HEK293 (cell line): ENCODE measurements around the gene WDR20.
"Not testable (repeated sequence)": the region's sequence is repeated elsewhere in the genome, so short reads cannot be mapped to it uniquely, and the experiment has no call there.

Source experiments
- CTCF ChIP-seq: fragments of 450-650 bp; formaldehyde crosslinking; IDR thresholded peaks from 2 replicates; pipeline ENCODE4 v1.5.1; 2016; ENCODE audit warnings: missing biosample characterization, missing genetic modification characterization
- PBX3 ChIP-seq: sonication (generic); formaldehyde crosslinking; IDR thresholded peaks from 2 replicates; pipeline ENCODE4 v1.8.1; 2022; ENCODE audit warnings: mild to moderate bottlenecking, moderate library complexity, missing genetic modification reagents
- SP2 ChIP-seq: fragments of 450-650 bp; formaldehyde crosslinking; IDR thresholded peaks from 2 replicates; pipeline ENCODE4 v1.5.1; 2016; ENCODE audit warnings: missing biosample characterization, missing genetic modification characterization
- TSHZ1 ChIP-seq: fragments of 450-650 bp; formaldehyde crosslinking; IDR thresholded peaks from 2 replicates; pipeline ENCODE4 v1.5.1; 2016; ENCODE audit warnings: missing biosample characterization, missing genetic modification characterization, borderline replicate concordance
- ZBTB21 ChIP-seq: fragments of 450-650 bp; formaldehyde crosslinking; IDR thresholded peaks from 2 replicates; pipeline ENCODE4 v1.5.1; 2017; ENCODE audit warnings: missing biosample characterization, missing genetic modification characterization
- ZNF146 ChIP-seq: fragments of 450-650 bp; formaldehyde crosslinking; IDR thresholded peaks from 2 replicates; pipeline ENCODE4 v1.5.1; 2016; ENCODE audit warnings: missing biosample characterization, missing genetic modification characterization
- ZNF155 ChIP-seq: fragments of 450-650 bp; formaldehyde crosslinking; IDR thresholded peaks from 2 replicates; pipeline ENCODE4 v1.5.1; 2016; ENCODE audit warnings: missing biosample characterization, missing genetic modification characterization
- ZNF157 ChIP-seq: fragments of 450-650 bp; formaldehyde crosslinking; IDR thresholded peaks from 2 replicates; pipeline ENCODE4 v1.5.1; 2016; ENCODE audit warnings: missing biosample characterization, missing genetic modification characterization
- ZNF274 ChIP-seq, 2 experiments: fragments of 200-500 bp in 1 of 2; fragments of 450-650 bp in 1 of 2; sonication (Bioruptor generic) in 1 of 2; formaldehyde crosslinking in 1 of 2; IDR thresholded peaks; 2 replicates each; pipeline versions ENCODE4 v1.5.1 to v1.6.1; 2014 to 2016; ENCODE audit warnings: borderline replicate concordance in 1 of 2, inconsistent platforms in 1 of 2, low read length in 1 of 2, missing biosample characterization in 1 of 2, missing genetic modification characterization in 1 of 2
- ZNF530 ChIP-seq: fragments of 450-650 bp; formaldehyde crosslinking; IDR thresholded peaks from 2 replicates; pipeline ENCODE4 v1.5.1; 2016; ENCODE audit warnings: low read depth, missing biosample characterization, missing genetic modification characterization
- ZNF626 ChIP-seq: fragments of 450-650 bp; sonication (Bioruptor Pico); formaldehyde crosslinking; IDR thresholded peaks from 2 replicates; pipeline ENCODE4 v1.5.1; 2018; ENCODE audit warnings: missing biosample characterization, missing genetic modification characterization, inconsistent platforms
- ZNF645 ChIP-seq: fragments of 450-650 bp; formaldehyde crosslinking; IDR thresholded peaks from 2 replicates; pipeline ENCODE4; 2016; ENCODE audit warnings: missing biosample characterization, missing genetic modification characterization
- ZSCAN30 ChIP-seq: fragments of 450-650 bp; IDR thresholded peaks from 2 replicates; pipeline ENCODE4 v1.5.1; 2018; ENCODE audit warnings: missing biosample characterization, mild to moderate bottlenecking, missing genetic modification characterization, moderate library complexity

- TF ChIP-seq CTCF (tag by site-specific recombination); ZNF157 (tag by site-specific recombination); ZNF645 (tag by site-specific recombination); ZNF530 (tag by site-specific recombination); PBX3; SP2 (tag by site-specific recombination); ZNF146 (tag by site-specific recombination); ZNF274 (IDR thresholded peaks at IDR 0.05; ENCODE audit: low read length); ZNF274 (tag by site-specific recombination; IDR thresholded peaks at IDR 0.05; ENCODE audit: borderline replicate concordance); ZBTB21; TSHZ1 (tag by site-specific recombination); ZNF155 (tag by site-specific recombination); ZNF626 (tag by site-specific recombination); ZSCAN30 (tag by site-specific recombination): not testable (repeated sequence)
Measured at GRCh38 chr14:102243795-102244194, 104.1 kb downstream of the WDR20 start.
